ENCODE data around the gene PAPPA.

The PAPPA gene

GRCh38 chr9:116181853-116182610 is 28.4 kb downstream of the PAPPA start:
- Mint-ChIP-seq H3K27ac (no peak overlapping the region), H3K9me3 (no peaks in the 10 kb centered on the region), H3K4me3 (no peak overlapping the region), H3K27me3 (no peaks in the 10 kb centered on the region), H3K4me1 (ENCODE audit: low read depth) (no peaks in the 10 kb centered on the region), H3K36me3 (ENCODE audit: low read depth) (no peaks in the 10 kb centered on the region)
- intact Hi-C loops (cut with micrococcal nuclease): no loop called here

- Mint-ChIP-seq H3K4me1 (ENCODE audit: low read depth) (no peaks in the 10 kb centered on the region), H3K27ac (no peak overlapping the region), H3K4me3 (no peak overlapping the region), H3K9me3 (no peaks in the 10 kb centered on the region), H3K36me3 (ENCODE audit: low read depth) (no peaks in the 10 kb centered on the region), H3K27me3 (no peaks in the 10 kb centered on the region)
- intact Hi-C loops (cut with micrococcal nuclease): no loop called here
Measured at GRCh38 chr9:116182876-116183275, 29.3 kb downstream of the PAPPA start.

- Mint-ChIP-seq H3K4me3 (no peak overlapping the region), H3K4me1 (ENCODE audit: low read depth) (no peaks in the 10 kb centered on the region), H3K27me3 (no peaks in the 10 kb centered on the region), H3K36me3 (ENCODE audit: low read depth) (no peaks in the 10 kb centered on the region), H3K27ac (no peak overlapping the region), H3K9me3 (no peaks in the 10 kb centered on the region)
- intact Hi-C loops (cut with micrococcal nuclease): no loop called here
Measured at GRCh38 chr9:116187570-116188170, 34.1 kb downstream of the PAPPA start.

GRCh38 chr9:116189683-116190082 is 36.1 kb downstream of the PAPPA start:
- intact Hi-C loops (cut with micrococcal nuclease): no loop called here
- H3K4me3 Mint-ChIP-seq: no peak overlapping the region
- H3K4me1 Mint-ChIP-seq (ENCODE audit: low read depth): no peaks in the 10 kb centered on the region
- no peaks in the 10 kb centered on the region for H3K36me3 Mint-ChIP-seq (ENCODE audit: low read depth)
- H3K27me3 Mint-ChIP-seq: no peaks in the 10 kb centered on the region
- H3K27ac Mint-ChIP-seq: no peak overlapping the region
- H3K9me3 Mint-ChIP-seq: no peaks in the 10 kb centered on the region

- H3K9me3 Mint-ChIP-seq: no peaks in the 10 kb centered on the region
- no peaks in the 10 kb centered on the region for H3K4me1 Mint-ChIP-seq (ENCODE audit: low read depth)
- no peak overlapping the region for H3K4me3 Mint-ChIP-seq
- H3K27ac Mint-ChIP-seq: no peak overlapping the region
- intact Hi-C loops (cut with micrococcal nuclease): no loop called here
- H3K27me3 Mint-ChIP-seq: no peaks in the 10 kb centered on the region
- no peaks in the 10 kb centered on the region for H3K36me3 Mint-ChIP-seq (ENCODE audit: low read depth)
Measured at GRCh38 chr9:116190637-116191396, 37.2 kb downstream of the PAPPA start.

GRCh38 chr9:116191576-116192415 is 38.2 kb downstream of the PAPPA start:
- Mint-ChIP-seq H3K27ac (no peak overlapping the region), H3K4me3 (no peak overlapping the region), H3K36me3 (ENCODE audit: low read depth) (no peaks in the 10 kb centered on the region), H3K4me1 (ENCODE audit: low read depth) (no peaks in the 10 kb centered on the region), H3K9me3 (no peaks in the 10 kb centered on the region), H3K27me3 (no peaks in the 10 kb centered on the region)
- intact Hi-C loops (cut with micrococcal nuclease): no loop called here

GRCh38 chr9:116193636-116194035 is 40.0 kb downstream of the PAPPA start:
- no peaks in the 10 kb centered on the region for H3K36me3 Mint-ChIP-seq (ENCODE audit: low read depth)
- intact Hi-C loops (cut with micrococcal nuclease): no loop called here
- no peaks in the 10 kb centered on the region for H3K4me1 Mint-ChIP-seq (ENCODE audit: low read depth)
- H3K9me3 Mint-ChIP-seq: no peaks in the 10 kb centered on the region
- H3K27me3 Mint-ChIP-seq: no peaks in the 10 kb centered on the region
- no peak overlapping the region for H3K4me3 Mint-ChIP-seq
- H3K27ac Mint-ChIP-seq: no peak overlapping the region

- Mint-ChIP-seq H3K4me3 (no peak overlapping the region), H3K27ac (no peak overlapping the region), H3K36me3 (ENCODE audit: low read depth) (no peaks in the 10 kb centered on the region), H3K27me3 (no peaks in the 10 kb centered on the region), H3K9me3 (no peaks in the 10 kb centered on the region), H3K4me1 (ENCODE audit: low read depth) (no peaks in the 10 kb centered on the region)
- intact Hi-C loops (cut with micrococcal nuclease): no loop called here
Measured at GRCh38 chr9:116196806-116197205, 43.2 kb downstream of the PAPPA start.

GRCh38 chr9:116198344-116198743 is 44.8 kb downstream of the PAPPA start:
- Mint-ChIP-seq H3K4me1 (ENCODE audit: low read depth) (no peaks in the 10 kb centered on the region), H3K27me3 (no peaks in the 10 kb centered on the region), H3K27ac (no peak overlapping the region), H3K4me3 (no peak overlapping the region), H3K9me3 (no peaks in the 10 kb centered on the region), H3K36me3 (ENCODE audit: low read depth) (no peaks in the 10 kb centered on the region)
- intact Hi-C loops (cut with micrococcal nuclease): no loop called here

GRCh38 chr9:116202219-116202912 is 48.8 kb downstream of the PAPPA start:
- intact Hi-C loops (cut with micrococcal nuclease): no loop called here
- H3K27ac Mint-ChIP-seq: no peak overlapping the region
- no peaks in the 10 kb centered on the region for H3K27me3 Mint-ChIP-seq
- no peaks in the 10 kb centered on the region for H3K36me3 Mint-ChIP-seq (ENCODE audit: low read depth)
- no peaks in the 10 kb centered on the region for H3K9me3 Mint-ChIP-seq
- no peaks in the 10 kb centered on the region for H3K4me1 Mint-ChIP-seq (ENCODE audit: low read depth)
- H3K4me3 Mint-ChIP-seq: no peak overlapping the region

- no peaks in the 10 kb centered on the region for H3K4me1 Mint-ChIP-seq (ENCODE audit: low read depth)
- no peak overlapping the region for H3K27ac Mint-ChIP-seq
- no peaks in the 10 kb centered on the region for H3K36me3 Mint-ChIP-seq (ENCODE audit: low read depth)
- no peaks in the 10 kb centered on the region for H3K9me3 Mint-ChIP-seq
- intact Hi-C loops (cut with micrococcal nuclease): no loop called here
- H3K27me3 Mint-ChIP-seq: no peaks in the 10 kb centered on the region
- no peak overlapping the region for H3K4me3 Mint-ChIP-seq
Measured at GRCh38 chr9:116204252-116204882, 50.8 kb downstream of the PAPPA start.

GRCh38 chr9:116207371-116208111 is 54.0 kb downstream of the PAPPA start:
- Mint-ChIP-seq H3K27me3 (no peaks in the 10 kb centered on the region), H3K9me3 (no peaks in the 10 kb centered on the region), H3K36me3 (ENCODE audit: low read depth) (no peaks in the 10 kb centered on the region), H3K4me1 (ENCODE audit: low read depth) (no peaks in the 10 kb centered on the region), H3K27ac (no peak overlapping the region), H3K4me3 (no peak overlapping the region)
- intact Hi-C loops (cut with micrococcal nuclease): no loop called here
